BJ (cell line): Measurements from ENCODE around the gene ARHGEF11. TPM values are rescaled to one million over a fixed set of nuclear protein-coding genes. Genes with fewer than 3 reads are reported as not detected.

Experiments used
- CTCF ChIA-PET: fragments of 350-600 bp; formaldehyde crosslinking; extraction: SDS; loops from one replicate; lab custom pipeline; 2021; ENCODE audit warnings: antibody characterized with exemption, inconsistent platforms; lab: Yijun Ruan, JAX
- POLR2A ChIA-PET: fragments of 300-600 bp; sonication (Branson Sonifier 250); formaldehyde crosslinking; extraction: SDS; loops from one replicate; lab custom pipeline; 2021; ENCODE audit warnings: antibody characterized with exemption; lab: Charles Lee
- DNase-seq: peaks from one replicate; pipeline ENCODE4 v3.0.0-alpha.2; 2011; ENCODE audit warnings: low read depth
- H3K27me3 ChIP-seq: 2 replicates; pipeline ENCODE4 v1.6.0; 2011; ENCODE audit warnings: low read length; ENCODE audit not compliant: control insufficient read depth, insufficient read depth
- H3K36me3 ChIP-seq: 2 replicates; pipeline ENCODE4 v1.5.1; 2011; ENCODE audit warnings: low read length; ENCODE audit not compliant: control insufficient read depth, insufficient read depth
- H3K4me3 ChIP-seq: 2 replicates; pipeline ENCODE4 v1.5.1; 2011; ENCODE audit warnings: low read depth, mild to moderate bottlenecking, control low read depth, low read length
- polyA plus RNA-seq: library from polyadenylated mRNA; depleted of rRNA; stranded (reverse); fragments of >200 nt; gene quantifications from 2 replicates; pipeline ENCODE4 v1.2.3, GENCODE V29; 2011
- TF ChIP-seq, protein P1 (sequence below): IDR thresholded peaks from 2 replicates; pipeline ENCODE4 v1.5.1; 2011; ENCODE audit warnings: low read depth, mild to moderate bottlenecking, control low read depth, inconsistent platforms, low read length, moderate library complexity; ENCODE audit not compliant: insufficient read depth

The ARHGEF11 gene
- polyA plus RNA-seq, 1 experiment = 19.5 TPM

DNA sequence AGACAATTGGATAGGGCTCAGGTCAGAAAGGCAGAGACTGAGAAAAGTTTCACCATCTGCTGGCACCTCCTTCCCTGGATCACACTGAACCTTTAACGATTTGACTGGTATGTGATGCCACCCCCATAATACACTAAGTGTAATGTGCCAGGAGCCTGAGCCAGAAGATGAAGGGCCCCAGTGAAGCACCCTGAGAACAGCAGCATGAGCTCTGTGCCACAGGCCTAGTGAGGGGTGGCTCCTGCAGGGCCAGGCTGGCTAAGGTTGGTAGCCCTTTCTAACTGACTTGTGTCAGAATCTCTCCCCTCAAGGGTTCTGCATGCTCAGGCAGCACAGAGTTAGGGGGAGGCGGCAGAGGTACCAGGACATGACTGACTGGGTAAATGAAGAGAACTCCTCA is 38.9 kb downstream of the ARHGEF11 start:
- ChIA-PET POLR2A (no interaction called here), CTCF (interaction anchor here (0.6 to 0.7 kb wide), 2 partner anchors 20 to 67 kb away, joined by 3 read pairs; no protein-coding TSS in a partner anchor)
- no peak for DNase-seq
- Histone ChIP-seq H3K36me3 (no peaks in the 10 kb centered on the region), H3K4me3 (no peak overlapping the region), H3K27me3 (no peaks in the 10 kb centered on the region)
- TF ChIP-seq, protein P1, sequence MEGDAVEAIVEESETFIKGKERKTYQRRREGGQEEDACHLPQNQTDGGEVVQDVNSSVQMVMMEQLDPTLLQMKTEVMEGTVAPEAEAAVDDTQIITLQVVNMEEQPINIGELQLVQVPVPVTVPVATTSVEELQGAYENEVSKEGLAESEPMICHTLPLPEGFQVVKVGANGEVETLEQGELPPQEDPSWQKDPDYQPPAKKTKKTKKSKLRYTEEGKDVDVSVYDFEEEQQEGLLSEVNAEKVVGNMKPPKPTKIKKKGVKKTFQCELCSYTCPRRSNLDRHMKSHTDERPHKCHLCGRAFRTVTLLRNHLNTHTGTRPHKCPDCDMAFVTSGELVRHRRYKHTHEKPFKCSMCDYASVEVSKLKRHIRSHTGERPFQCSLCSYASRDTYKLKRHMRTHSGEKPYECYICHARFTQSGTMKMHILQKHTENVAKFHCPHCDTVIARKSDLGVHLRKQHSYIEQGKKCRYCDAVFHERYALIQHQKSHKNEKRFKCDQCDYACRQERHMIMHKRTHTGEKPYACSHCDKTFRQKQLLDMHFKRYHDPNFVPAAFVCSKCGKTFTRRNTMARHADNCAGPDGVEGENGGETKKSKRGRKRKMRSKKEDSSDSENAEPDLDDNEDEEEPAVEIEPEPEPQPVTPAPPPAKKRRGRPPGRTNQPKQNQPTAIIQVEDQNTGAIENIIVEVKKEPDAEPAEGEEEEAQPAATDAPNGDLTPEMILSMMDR = no peak

DNA sequence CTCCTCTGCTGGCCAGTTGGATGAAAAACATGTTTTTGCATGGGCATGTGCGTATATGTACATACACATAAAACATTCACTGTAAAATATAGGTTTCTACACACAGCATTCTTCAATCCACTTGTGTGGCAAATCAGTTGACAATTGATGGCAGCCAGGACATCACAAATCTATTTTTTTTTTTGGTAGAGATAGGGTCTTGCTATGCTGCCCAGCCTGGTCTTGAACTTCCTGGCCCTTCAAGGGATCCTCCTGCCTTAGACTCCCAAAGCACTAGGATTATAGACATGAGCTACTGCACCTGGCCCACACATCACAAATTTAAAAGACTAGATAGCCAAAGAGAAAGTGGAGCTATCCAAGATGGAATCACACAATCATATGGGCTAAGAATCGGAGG is 39.6 kb downstream of the ARHGEF11 start:
- TF ChIP-seq, protein P1 = no peak
- ChIA-PET CTCF (interaction anchor here (0.6 to 1.4 kb wide), 3 partner anchors 9 to 68 kb away, joined by 3 to 4 read pairs (median 3); no protein-coding TSS in a partner anchor), POLR2A (no interaction called here)
- Histone ChIP-seq H3K4me3 (no peak overlapping the region), H3K36me3 (no peaks in the 10 kb centered on the region), H3K27me3 (no peaks in the 10 kb centered on the region)
- DNase-seq = no peak

- no peak overlapping the region for H3K4me3 ChIP-seq
- no peaks in the 10 kb centered on the region for H3K36me3 ChIP-seq
- ChIA-PET POLR2A (no interaction called here), CTCF (interaction anchor here (1.4 to 1.7 kb wide), 2 partner anchors 10 to 35 kb away, joined by 4 to 5 read pairs; no protein-coding TSS in a partner anchor)
- no peak for DNase-seq
- TF ChIP-seq, protein P1 = no peak
- H3K27me3 ChIP-seq = no peaks in the 10 kb centered on the region
Measured at GRCh38 chr1:157004806-157005205, 40.7 kb downstream of the ARHGEF11 start.

DNA sequence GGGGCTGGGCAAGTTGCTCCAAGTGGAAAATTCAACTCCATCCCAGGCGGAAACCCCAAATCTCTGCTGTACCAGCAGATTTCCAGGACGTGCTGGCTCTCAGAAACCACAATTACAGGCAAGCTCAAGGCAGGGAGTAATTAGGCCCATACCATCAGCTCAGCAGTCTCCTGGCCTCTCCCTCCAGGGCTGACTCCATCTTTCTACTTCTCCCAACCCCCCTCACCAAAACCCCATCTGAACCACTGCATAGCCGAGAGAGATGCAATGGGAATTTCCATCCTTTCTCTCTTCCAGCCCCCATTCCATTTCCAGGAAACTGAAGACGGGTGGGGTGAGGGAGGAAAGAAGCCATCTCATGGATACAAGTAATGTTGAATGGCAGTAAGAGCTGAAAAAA is 41.2 kb downstream of the ARHGEF11 start:
- DNase-seq = no peak
- Histone ChIP-seq H3K36me3 (no peaks in the 10 kb centered on the region), H3K4me3 (no peak overlapping the region), H3K27me3 (no peaks in the 10 kb centered on the region)
- ChIA-PET POLR2A (no interaction called here), CTCF (interaction anchor here (1.4 to 1.7 kb wide), 2 partner anchors 10 to 34 kb away, joined by 4 to 5 read pairs; no protein-coding TSS in a partner anchor)
- TF ChIP-seq, protein P1 = no peak

DNA sequence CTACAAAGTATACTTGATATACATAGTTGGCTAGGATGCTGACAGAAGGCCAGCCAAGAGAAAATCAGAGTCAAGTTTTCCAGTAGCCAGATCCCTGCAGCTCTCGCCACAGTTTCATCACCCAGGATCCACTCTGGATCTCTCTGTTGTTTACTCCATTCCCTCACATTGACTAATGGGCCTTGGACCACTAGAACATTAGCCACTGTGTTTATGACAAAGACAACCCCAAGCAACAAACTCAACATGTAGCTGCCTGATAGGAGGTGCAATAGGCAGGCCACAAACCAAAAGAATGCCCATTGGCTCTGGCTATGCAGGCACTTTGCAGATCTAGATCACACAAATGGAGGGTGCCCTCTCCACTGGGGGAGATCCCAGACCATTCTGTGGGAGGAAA is 44.2 kb downstream of the ARHGEF11 start:
- CTCF ChIA-PET = interaction anchor here (1.4 kb wide), 1 partner anchor 73 kb away, joined by 3 read pairs; no protein-coding TSS in a partner anchor

More for the DNA sequence above, 44.2 kb downstream of the ARHGEF11 start:
- no peaks in the 10 kb centered on the region for H3K27me3 ChIP-seq
- TF ChIP-seq, protein P1 = no peak
- no peak for DNase-seq
- no peak overlapping the region for H3K4me3 ChIP-seq
- POLR2A ChIA-PET = interaction anchor here (0.6 kb wide), 1 partner anchor 209 kb away, joined by 13 read pairs; no protein-coding TSS in a partner anchor
- no peaks in the 10 kb centered on the region for H3K36me3 ChIP-seq
